GM12873 (cell line): ENCODE measurements around the gene RPL36AL.

Source experiments
- TF ChIP-seq, protein P1 (sequence below): IDR thresholded peaks from 2 replicates; pipeline ENCODE4 v1.5.1; 2012; ENCODE audit warnings: low read depth, mild to moderate bottlenecking, moderate library complexity, low read length, control low read depth; ENCODE audit not compliant: insufficient read depth; ENCODE audit errors: missing control alignments

The RPL36AL gene

GRCh38 chr14:49623387-49623786 lies 3.0 kb upstream of the RPL36AL start:
- TF ChIP-seq, protein P1, sequence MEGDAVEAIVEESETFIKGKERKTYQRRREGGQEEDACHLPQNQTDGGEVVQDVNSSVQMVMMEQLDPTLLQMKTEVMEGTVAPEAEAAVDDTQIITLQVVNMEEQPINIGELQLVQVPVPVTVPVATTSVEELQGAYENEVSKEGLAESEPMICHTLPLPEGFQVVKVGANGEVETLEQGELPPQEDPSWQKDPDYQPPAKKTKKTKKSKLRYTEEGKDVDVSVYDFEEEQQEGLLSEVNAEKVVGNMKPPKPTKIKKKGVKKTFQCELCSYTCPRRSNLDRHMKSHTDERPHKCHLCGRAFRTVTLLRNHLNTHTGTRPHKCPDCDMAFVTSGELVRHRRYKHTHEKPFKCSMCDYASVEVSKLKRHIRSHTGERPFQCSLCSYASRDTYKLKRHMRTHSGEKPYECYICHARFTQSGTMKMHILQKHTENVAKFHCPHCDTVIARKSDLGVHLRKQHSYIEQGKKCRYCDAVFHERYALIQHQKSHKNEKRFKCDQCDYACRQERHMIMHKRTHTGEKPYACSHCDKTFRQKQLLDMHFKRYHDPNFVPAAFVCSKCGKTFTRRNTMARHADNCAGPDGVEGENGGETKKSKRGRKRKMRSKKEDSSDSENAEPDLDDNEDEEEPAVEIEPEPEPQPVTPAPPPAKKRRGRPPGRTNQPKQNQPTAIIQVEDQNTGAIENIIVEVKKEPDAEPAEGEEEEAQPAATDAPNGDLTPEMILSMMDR, result no peak

DNA sequence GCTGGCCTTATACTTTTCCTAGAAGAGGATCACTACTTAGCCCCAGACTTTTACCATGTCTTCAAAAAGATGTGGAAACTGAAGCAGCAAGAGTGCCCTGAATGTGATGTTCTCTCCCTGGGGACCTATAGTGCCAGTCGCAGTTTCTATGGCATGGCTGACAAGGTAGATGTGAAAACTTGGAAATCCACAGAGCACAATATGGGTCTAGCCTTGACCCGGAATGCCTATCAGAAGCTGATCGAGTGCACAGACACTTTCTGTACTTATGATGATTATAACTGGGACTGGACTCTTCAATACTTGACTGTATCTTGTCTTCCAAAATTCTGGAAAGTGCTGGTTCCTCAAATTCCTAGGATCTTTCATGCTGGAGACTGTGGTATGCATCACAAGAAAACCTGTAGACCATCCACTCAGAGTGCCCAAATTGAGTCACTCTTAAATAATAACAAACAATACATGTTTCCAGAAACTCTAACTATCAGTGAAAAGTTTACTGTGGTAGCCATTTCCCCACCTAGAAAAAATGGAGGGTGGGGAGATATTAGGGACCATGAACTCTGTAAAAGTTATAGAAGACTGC lies 1.7 kb upstream of the RPL36AL start:
- TF ChIP-seq, protein P1, result no peak

DNA sequence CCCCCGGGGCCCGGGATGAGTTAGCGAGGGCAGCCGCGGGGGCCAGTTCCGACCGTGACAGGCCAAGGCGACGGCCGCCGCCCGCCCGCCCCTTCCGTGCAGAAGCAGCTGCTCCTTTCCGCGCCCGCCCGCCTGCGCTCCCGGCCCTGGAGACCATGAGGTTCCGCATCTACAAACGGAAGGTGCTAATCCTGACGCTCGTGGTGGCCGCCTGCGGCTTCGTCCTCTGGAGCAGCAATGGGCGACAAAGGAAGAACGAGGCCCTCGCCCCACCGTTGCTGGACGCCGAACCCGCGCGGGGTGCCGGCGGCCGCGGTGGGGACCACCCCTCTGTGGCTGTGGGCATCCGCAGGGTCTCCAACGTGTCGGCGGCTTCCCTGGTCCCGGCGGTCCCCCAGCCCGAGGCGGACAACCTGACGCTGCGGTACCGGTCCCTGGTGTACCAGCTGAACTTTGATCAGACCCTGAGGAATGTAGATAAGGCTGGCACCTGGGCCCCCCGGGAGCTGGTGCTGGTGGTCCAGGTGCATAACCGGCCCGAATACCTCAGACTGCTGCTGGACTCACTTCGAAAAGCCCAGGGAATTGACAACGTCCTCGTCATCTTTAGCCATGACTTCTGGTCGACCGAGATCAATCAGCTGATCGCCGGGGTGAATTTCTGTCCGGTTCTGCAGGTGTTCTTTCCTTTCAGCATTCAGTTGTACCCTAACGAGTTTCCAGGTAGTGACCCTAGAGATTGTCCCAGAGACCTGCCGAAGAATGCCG lies 872 bp upstream of the RPL36AL start:
- TF ChIP-seq, protein P1, result no peak

DNA sequence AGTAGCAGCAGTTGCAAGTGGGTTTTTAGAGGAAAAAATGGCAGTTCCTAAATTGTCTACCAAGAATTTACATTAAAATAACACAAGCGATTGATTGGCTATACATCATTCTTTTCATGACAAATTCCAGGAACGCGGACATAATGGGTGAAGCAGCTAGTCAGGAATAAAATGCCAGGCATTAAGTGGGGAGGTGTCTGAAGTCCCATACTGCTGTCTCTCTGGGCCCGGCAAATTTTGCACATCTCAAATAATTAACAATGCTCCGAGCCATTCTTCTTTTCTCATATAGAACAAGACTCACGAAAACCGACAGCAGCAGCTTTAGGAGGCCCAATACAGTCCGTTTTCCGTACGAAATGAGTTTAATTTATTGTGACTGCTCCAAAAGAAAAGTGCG lies 696 bp downstream of the RPL36AL start:
- TF ChIP-seq, protein P1, result no peak

GRCh38 chr14:49617852-49618519 lies 2.4 kb downstream of the RPL36AL start:
- TF ChIP-seq, protein P1, result no peak

DNA sequence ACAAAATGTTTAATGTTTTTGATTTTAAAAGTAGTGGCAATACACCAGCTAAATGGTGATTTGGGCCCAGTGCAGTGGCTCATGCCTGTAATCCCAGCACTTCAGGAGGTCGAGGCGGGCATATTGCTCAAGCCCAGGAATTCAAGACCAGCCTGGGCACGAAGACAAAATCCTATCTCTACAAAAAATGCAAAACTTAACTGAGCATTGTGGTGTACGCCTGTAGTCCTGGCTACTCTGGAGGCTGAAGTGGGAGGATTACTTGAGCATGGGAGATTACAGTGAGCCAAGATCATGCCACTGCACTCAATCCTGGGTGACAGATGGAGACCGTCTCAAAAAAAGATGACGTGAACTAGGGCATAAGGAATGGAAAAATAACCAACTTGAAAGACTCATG lies 4.7 kb downstream of the RPL36AL start:
- TF ChIP-seq, protein P1, result no peak

GRCh38 chr14:49614196-49614595 lies 6.2 kb downstream of the RPL36AL start:
- TF ChIP-seq, protein P1, result no peak
